Common myeloid progenitor, CD34-positive (primary cell): ENCODE data around the gene CPD.
"Not testable (repeated sequence)": the region's sequence is repeated elsewhere in the genome, so short reads cannot be mapped to it uniquely, and the experiment has no call there.

Source experiments
- CTCF ChIA-PET: fragments of 350-600 bp; sonication (Branson Sonifier 250); formaldehyde crosslinking; loops from one replicate; lab custom pipeline; 2021; ENCODE audit warnings: antibody characterized with exemption; lab: Charles Lee
- POLR2A ChIA-PET: fragments of 350-600 bp; sonication (Branson Sonifier 250); formaldehyde crosslinking; loops from one replicate; lab custom pipeline; 2021; ENCODE audit warnings: antibody characterized with exemption; lab: Charles Lee
- DNase-seq, 3 donors: peaks; one replicate each; pipeline versions ENCODE4 v3.0.0 to v3.0.0-alpha.2; 2013
- H3K27ac ChIP-seq, 2 experiments: 1 replicate in 1 of 2; 2 replicates in 1 of 2; pipeline ENCODE4 v1.7.0; 2013; ENCODE audit warnings: inconsistent platforms in 2 of 2, low read length in 2 of 2, mild to moderate bottlenecking in 2 of 2, low read depth in 1 of 2, moderate library complexity in 1 of 2; ENCODE audit not compliant: severe bottlenecking in 2 of 2, insufficient read depth in 1 of 2, poor library complexity in 1 of 2
- H3K27me3 ChIP-seq, 5 experiments: replicated peaks in 2 of 5; 1 replicate in 3 of 5; 2 replicates in 2 of 5; pipeline versions ENCODE4 v1.6.1 to v1.7.0; 2013; ENCODE audit warnings: low read length in 4 of 5, mild to moderate bottlenecking in 2 of 5, moderate library complexity in 2 of 5, inconsistent platforms in 1 of 5; ENCODE audit not compliant: insufficient read depth in 5 of 5, control insufficient read depth in 4 of 5
- H3K36me3 ChIP-seq, 4 experiments: 1 replicate in 2 of 4; 2 replicates in 2 of 4; pipeline versions ENCODE4 v1.6.1 to v1.7.0; 2013; ENCODE audit warnings: low read length in 3 of 4, control low read depth in 1 of 4, mild to moderate bottlenecking in 1 of 4; ENCODE audit not compliant: control insufficient read depth in 4 of 4, insufficient read depth in 4 of 4
- H3K4me1 ChIP-seq, 4 experiments: 1 replicate in 3 of 4; 2 replicates in 1 of 4; pipeline versions ENCODE4 v1.6.1 to v1.7.1; 2013; ENCODE audit warnings: low read length in 3 of 4, mild to moderate bottlenecking in 3 of 4, control low read depth in 1 of 4, inconsistent platforms in 1 of 4, moderate library complexity in 1 of 4; ENCODE audit not compliant: control insufficient read depth in 4 of 4, insufficient read depth in 4 of 4; ENCODE audit errors: control extremely low read depth in 1 of 4
- H3K4me3 ChIP-seq, 7 experiments: 1 replicate in 4 of 7; 2 replicates in 3 of 7; pipeline versions ENCODE4 v1.5.1 to v1.7.0; 2013; ENCODE audit warnings: mild to moderate bottlenecking in 7 of 7, low read length in 6 of 7, moderate library complexity in 6 of 7, inconsistent platforms in 2 of 7, low read depth in 2 of 7, control low read depth in 1 of 7; ENCODE audit not compliant: insufficient read depth in 4 of 7, control insufficient read depth in 1 of 7; ENCODE audit errors: extremely low read depth in 1 of 7
- H3K9me3 ChIP-seq, 5 experiments: 1 replicate in 4 of 5; 2 replicates in 1 of 5; pipeline versions ENCODE4 v1.6.1 to v1.7.1; 2013; ENCODE audit warnings: low read length in 4 of 5, mild to moderate bottlenecking in 2 of 5, inconsistent platforms in 1 of 5, low read depth in 1 of 5, moderate library complexity in 1 of 5; ENCODE audit not compliant: control insufficient read depth in 4 of 5, insufficient read depth in 2 of 5; ENCODE audit errors: control extremely low read depth in 1 of 5
- WGBS: methylation state at CpG from one replicate; pipeline ENCODE4 v1.1.5; 2013; ENCODE audit not compliant: insufficient coverage; 5-methylcytosine and 5-hydroxymethylcytosine counted together

The CPD gene

DNA sequence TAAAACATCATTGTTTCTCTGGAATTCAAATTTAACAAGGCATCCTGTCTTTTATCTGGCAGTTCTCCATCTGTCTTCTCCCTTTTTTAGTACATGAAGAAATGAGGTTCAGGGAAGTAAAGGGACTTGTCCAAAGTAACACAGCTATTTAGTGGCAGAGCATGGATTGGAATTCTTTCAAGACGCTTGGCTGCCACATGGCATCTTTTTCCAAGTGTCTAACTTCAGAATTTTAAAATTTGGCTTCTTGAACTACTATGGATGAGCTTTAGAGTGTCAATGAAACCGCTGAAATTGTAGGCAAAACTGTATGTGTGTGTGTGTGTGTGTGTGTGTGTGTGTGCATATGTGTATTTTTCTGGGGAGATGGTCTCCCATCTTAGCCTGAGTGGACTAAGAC lies 39.6 kb upstream of the CPD start:
- Histone ChIP-seq H3K4me3 (no peak overlapping the region), H3K36me3 (no peaks in the 10 kb centered on the region), H3K27me3 (no peaks in the 10 kb centered on the region), H3K9me3 (no peaks in the 10 kb centered on the region), H3K4me1 (peaks cover 4 to 11% (median 5%) of the 10 kb centered on the region in 4 experiments), H3K27ac (no peak overlapping the region)
- no peak for DNase-seq
- POLR2A ChIA-PET: interaction anchor here (0.6 kb wide), 1 partner anchor 487 kb away, joined by 3 read pairs; no protein-coding TSS in a partner anchor
- CTCF ChIA-PET: interaction anchor here (1.4 to 3.4 kb wide), 5 partner anchors 9 to 175 kb away, joined by 3 to 17 read pairs (median 7); no protein-coding TSS in a partner anchor
- 100% methylated on average over 2 of the region's 2 CpGs for WGBS

DNA sequence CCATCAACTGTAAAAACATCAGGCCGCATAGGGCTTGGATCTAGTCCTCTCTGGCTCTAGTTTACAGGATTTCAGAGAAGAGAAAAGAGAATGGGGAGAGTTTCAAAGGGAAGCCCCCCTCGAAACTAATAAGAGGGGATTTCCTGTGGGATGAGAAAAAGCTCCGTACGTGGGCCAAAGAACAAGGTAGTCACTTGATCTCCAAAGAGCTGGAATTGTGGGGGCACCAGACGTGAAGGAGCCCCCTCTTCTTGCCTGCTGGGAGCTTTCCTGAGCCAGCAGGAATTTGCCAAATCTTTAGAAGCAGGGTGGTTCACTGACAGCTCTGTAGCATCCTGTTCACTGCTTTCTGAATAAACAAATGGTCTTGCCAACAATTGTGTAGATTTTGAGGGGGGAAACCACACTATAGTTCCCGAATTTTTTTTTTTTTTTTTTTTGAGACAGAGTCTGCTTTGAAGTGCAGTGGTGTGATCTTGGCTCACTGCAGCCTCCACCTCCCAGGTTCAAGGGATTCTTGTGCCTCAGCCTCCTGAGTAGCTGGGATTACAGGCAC lies 37.8 kb upstream of the CPD start:
- peak in 2 of 3 donors; percentile 26 to 31 for DNase-seq

DNA sequence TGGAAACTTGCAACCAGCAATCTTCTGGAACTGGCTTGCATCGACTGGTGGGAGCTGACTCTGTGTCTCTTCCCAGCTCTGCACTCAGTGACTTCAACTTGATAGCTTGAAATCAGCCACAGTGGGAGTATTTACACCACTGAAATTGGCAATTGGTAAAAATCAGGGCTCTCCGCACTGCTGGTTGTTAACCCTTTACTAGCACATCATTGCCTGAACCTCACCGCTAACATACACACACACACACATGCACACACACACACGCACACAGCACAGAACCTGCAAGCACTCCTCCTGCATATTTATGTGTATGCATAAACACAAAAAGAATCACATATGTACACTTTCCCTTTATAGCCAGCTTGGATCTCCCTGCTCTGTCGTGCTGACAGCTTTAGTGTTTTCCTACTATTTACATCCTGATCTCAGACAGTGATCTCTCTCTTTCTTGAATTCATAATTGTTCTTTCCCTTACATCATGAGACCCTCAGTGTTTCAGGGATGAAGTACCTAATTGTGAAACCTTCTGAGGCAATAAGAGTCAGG lies 37.0 kb upstream of the CPD start:
- peaks cover 10 to 25% (median 21%) of the 10 kb centered on the region in 4 experiments for H3K4me1 ChIP-seq
- WGBS: 97% methylated on average over 3 of the region's 5 CpGs
- ChIA-PET POLR2A (no interaction called here), CTCF (interaction anchor here (0.9 to 3.4 kb wide), 10 partner anchors 11 to 373 kb away, joined by 3 to 17 read pairs (median 4); partner anchors contain the start of gene CPD)
- no peaks in the 10 kb centered on the region for H3K9me3 ChIP-seq
- DNase-seq: no peak
- H3K27ac ChIP-seq: no peak overlapping the region
- no peak overlapping the region for H3K4me3 ChIP-seq
- H3K36me3 ChIP-seq: no peaks in the 10 kb centered on the region
- H3K27me3 ChIP-seq: no peaks in the 10 kb centered on the region

More for the DNA sequence above, 37.8 kb upstream of the CPD start:
- ChIA-PET CTCF (interaction anchor here (0.7 to 3.4 kb wide), 20 partner anchors 10 to 800 kb away, joined by 3 to 17 read pairs (median 4); partner anchors contain the start of gene CPD), POLR2A (interaction anchor here (0.6 kb wide), 1 partner anchor 37 kb away, joined by 4 read pairs; no protein-coding TSS in a partner anchor)
- Histone ChIP-seq H3K9me3 (no peaks in the 10 kb centered on the region), H3K36me3 (no peaks in the 10 kb centered on the region), H3K4me3 (no peak overlapping the region), H3K4me1 (peaks cover 10 to 25% (median 20%) of the 10 kb centered on the region in 4 experiments), H3K27me3 (no peaks in the 10 kb centered on the region), H3K27ac (no peak overlapping the region)
- WGBS: 11% methylated on average over 4 of the region's 6 CpGs

DNA sequence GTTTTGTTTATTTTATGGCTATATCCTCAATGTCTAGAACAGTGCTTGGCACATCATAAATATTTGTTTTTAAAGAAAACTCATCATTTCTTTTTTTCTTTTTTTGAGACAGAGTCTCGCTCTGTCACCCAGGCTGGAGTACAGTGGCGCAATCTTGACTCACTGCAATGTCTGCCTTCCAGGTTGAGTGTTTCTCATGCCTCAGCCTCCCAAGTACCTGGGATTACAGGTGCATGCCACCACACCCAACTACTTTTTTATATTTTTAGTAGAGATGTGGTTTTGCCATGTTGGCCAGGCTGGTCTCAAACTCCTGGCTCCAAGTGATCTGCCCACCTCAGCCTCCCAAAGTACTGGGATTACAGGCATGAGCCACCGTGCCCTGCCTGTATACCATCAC lies 35.5 kb upstream of the CPD start:
- DNase-seq, POLR2A ChIA-PET, H3K4me3 ChIP-seq, H3K27ac ChIP-seq, H3K36me3 ChIP-seq, H3K27me3 ChIP-seq, H3K9me3 ChIP-seq: not testable (repeated sequence)
- 100% methylated on average over 2 of the region's 3 CpGs for WGBS
- CTCF ChIA-PET: interaction anchor here (0.6 to 1.2 kb wide), 3 partner anchors 37 to 347 kb away, joined by 3 read pairs; partner anchors contain the start of gene BLMH
- peaks cover 10 to 25% (median 21%) of the 10 kb centered on the region in 4 experiments for H3K4me1 ChIP-seq

DNA sequence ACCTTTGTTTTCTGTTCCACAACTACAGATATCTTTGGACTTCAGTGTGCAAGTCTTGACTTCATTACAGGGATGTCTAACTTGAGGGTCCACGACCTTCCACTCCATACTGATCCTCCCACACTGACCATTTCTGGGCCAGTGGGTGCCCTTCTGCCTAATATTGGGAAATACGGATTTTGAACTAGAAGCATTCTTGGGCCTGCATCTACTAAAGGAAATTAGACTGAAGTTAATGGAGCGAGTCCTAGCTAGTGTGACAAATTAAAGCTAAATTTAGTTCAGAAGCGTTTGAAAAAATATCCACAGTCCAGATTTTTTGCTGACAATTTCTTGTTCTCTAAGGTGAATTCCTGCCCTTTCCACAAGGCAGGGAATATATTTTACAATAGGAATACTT lies 34.9 kb upstream of the CPD start:
- ChIA-PET POLR2A (no interaction called here), CTCF (interaction anchor here (1.2 kb wide), 1 partner anchor 52 kb away, joined by 3 read pairs; the partner anchor contains the start of gene BLMH)
- no peak overlapping the region for H3K27ac ChIP-seq
- no peak for DNase-seq
- no peaks in the 10 kb centered on the region for H3K27me3 ChIP-seq
- no peaks in the 10 kb centered on the region for H3K9me3 ChIP-seq
- no peak overlapping the region for H3K4me3 ChIP-seq
- 100% methylated on average over 2 of the region's 4 CpGs for WGBS
- peaks cover 10 to 25% (median 21%) of the 10 kb centered on the region in 4 experiments for H3K4me1 ChIP-seq
- H3K36me3 ChIP-seq: no peaks in the 10 kb centered on the region

DNA sequence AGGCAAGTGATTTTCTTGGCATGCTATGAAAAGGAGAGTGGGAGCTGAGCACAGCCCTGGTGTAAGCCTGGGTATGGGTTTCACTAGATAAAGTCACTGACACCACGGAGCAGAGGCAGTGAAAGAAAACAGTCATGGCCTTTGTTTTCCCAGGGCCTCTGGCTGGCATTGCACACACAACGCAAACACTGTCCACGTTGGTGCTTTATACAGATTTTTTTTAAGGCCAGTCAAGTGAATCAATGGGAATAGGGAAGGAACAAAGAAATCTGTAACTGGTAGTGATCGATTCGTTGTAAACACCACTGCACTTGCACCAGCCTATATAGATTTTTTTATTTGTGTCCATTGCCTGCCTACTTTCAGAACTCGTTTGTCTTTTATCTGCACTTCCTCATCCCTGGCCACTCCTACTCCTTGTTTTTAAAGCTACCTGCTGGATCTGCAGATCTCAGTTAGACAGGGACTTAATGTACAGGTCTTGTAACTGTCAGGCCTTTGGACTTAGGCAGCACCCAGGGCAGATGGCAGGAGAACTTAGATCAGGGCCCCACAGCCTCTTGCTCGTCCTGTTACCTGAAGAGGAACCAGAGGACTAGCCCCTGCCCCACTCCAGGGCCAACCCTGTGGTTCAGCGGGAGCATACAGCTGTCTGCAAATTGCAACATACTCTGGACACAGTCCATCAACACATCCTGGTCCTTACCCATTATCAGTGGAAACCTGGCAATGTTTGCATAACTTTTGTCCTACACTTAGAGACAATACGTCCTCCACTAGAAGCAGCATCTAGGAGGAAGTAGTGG lies 34.2 kb upstream of the CPD start:
- POLR2A ChIA-PET: interaction anchor here (0.6 kb wide), 1 partner anchor 25 kb away, joined by 6 read pairs; no protein-coding TSS in a partner anchor
- peaks cover 10 to 25% (median 21%) of the 10 kb centered on the region in 4 experiments for H3K4me1 ChIP-seq
- no peaks in the 10 kb centered on the region for H3K27me3 ChIP-seq
- CTCF ChIA-PET: interaction anchor here (1.0 to 1.2 kb wide), 3 partner anchors 8 to 65 kb away, joined by 3 to 5 read pairs (median 3); partner anchors contain the start of gene CPD
- H3K36me3 ChIP-seq: no peaks in the 10 kb centered on the region
- H3K4me3 ChIP-seq: peak overlapping the region in 1 of 7 experiments; percentile 11
- H3K27ac ChIP-seq: peak overlapping the region in 1 of 2 experiments; percentile 23
- no peaks in the 10 kb centered on the region for H3K9me3 ChIP-seq
- peak in 2 of 3 donors; percentile 41 to 43 for DNase-seq
- 60% methylated on average over 5 of the region's 9 CpGs for WGBS
